ENCODE data around the gene ARHGDIA.

DNA sequence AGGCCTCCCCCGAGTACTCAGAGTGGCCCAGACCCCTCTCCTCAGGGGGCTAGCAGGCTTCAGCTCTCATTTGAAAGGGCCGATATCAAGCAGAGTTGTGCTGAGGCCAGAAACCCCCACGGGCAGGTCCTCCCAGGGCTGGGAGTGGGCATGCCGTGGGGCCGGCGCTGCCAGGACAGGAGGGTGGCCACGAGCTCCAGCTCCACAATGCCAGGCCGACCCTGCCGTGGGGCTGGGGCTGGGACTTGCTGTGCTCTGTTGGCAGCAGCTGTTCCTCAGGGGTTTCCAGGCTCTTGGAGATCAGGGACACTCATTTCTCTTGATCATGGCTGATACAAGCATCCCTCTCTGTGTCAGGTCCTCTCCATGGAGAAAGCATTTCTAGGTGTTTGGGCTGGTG is 27.7 kb upstream of the ARHGDIA start:
- TF ChIP-seq POLR2A (IDR thresholded peaks at IDR 0.05; ENCODE audit: low read depth, low read length) (no peak), TAF1 (IDR thresholded peaks at IDR 0.05; ENCODE audit: borderline replicate concordance, low read depth, low read length) (no peak), POLR2AphosphoS5 (IDR thresholded peaks at IDR 0.05; ENCODE audit: low read depth, low read length) (no peak)
